ENCODE results near the gene MRPL24. TPM values are rescaled to one million over a fixed set of nuclear protein-coding genes. Genes with fewer than 3 reads are reported as not detected.

MRPL24 gene
- total RNA-seq, 1 donor = 17.7 TPM

GRCh38 chr1:156748670-156749418 lies 8.0 kb upstream of the MRPL24 start:
- no peaks in the 10 kb centered on the region for H3K27me3 ChIP-seq (ENCODE audit: insufficient read depth, low read length)
- H3K4me2 ChIP-seq (ENCODE audit: insufficient read depth, low read length) = peak overlapping the region; percentile 93
- no peak overlapping the region for H2AFZ ChIP-seq (ENCODE audit: low read length)
- no peak for TF ChIP-seq CTCF (IDR thresholded peaks at IDR 0.05; ENCODE audit: extremely low read depth, low read depth, low read length)
- no peaks in the 10 kb centered on the region for H3K9me3 ChIP-seq (ENCODE audit: low read depth, low read length)
- H4K20me1 ChIP-seq (ENCODE audit: insufficient read depth, low read length) = no peaks in the 10 kb centered on the region
- peak overlapping the region; percentile 88 for H3K27ac ChIP-seq (ENCODE audit: low read depth, low read length)
- peak overlapping the region; percentile 85 for H3K4me3 ChIP-seq (ENCODE audit: insufficient read depth, low read length)
- H3K79me2 ChIP-seq (ENCODE audit: insufficient read depth, low read length) = peaks cover 84% of the 10 kb centered on the region
- DNase-seq (ENCODE audit: insufficient read length, low spot score, missing footprints) = peak; percentile 86
- H3K4me1 ChIP-seq (ENCODE audit: insufficient read depth, low read length) = peaks cover 54% of the 10 kb centered on the region
- H3K36me3 ChIP-seq (ENCODE audit: insufficient read depth, low read length) = peaks cover 18% of the 10 kb centered on the region

- H3K79me2 ChIP-seq (ENCODE audit: insufficient read depth, low read length) = peaks cover 89% of the 10 kb centered on the region
- no peaks in the 10 kb centered on the region for H3K9me3 ChIP-seq (ENCODE audit: low read depth, low read length)
- peaks cover 52% of the 10 kb centered on the region for H3K4me1 ChIP-seq (ENCODE audit: insufficient read depth, low read length)
- H2AFZ ChIP-seq (ENCODE audit: low read length) = no peak overlapping the region
- H3K27me3 ChIP-seq (ENCODE audit: insufficient read depth, low read length) = no peaks in the 10 kb centered on the region
- peak overlapping the region; percentile 93 for H3K4me2 ChIP-seq (ENCODE audit: insufficient read depth, low read length)
- H4K20me1 ChIP-seq (ENCODE audit: insufficient read depth, low read length) = no peaks in the 10 kb centered on the region
- peak overlapping the region; percentile 88 for H3K27ac ChIP-seq (ENCODE audit: low read depth, low read length)
- no peak for TF ChIP-seq CTCF (IDR thresholded peaks at IDR 0.05; ENCODE audit: extremely low read depth, low read depth, low read length)
- peak overlapping the region; percentile 85 for H3K4me3 ChIP-seq (ENCODE audit: insufficient read depth, low read length)
- H3K36me3 ChIP-seq (ENCODE audit: insufficient read depth, low read length) = peaks cover 27% of the 10 kb centered on the region
- no peak for DNase-seq (ENCODE audit: insufficient read length, low spot score, missing footprints)
These were observed 7.1 kb upstream of the MRPL24 start for GRCh38 chr1:156747742-156748669.

- Histone ChIP-seq H3K36me3 (ENCODE audit: insufficient read depth, low read length) (peaks cover 37% of the 10 kb centered on the region), H3K9me3 (ENCODE audit: low read depth, low read length) (no peaks in the 10 kb centered on the region), H2AFZ (ENCODE audit: low read length) (peak overlapping the region; percentile 81), H3K4me3 (ENCODE audit: insufficient read depth, low read length) (peak overlapping the region; percentile 85), H3K79me2 (ENCODE audit: insufficient read depth, low read length) (peaks cover 81% of the 10 kb centered on the region), H3K27me3 (ENCODE audit: insufficient read depth, low read length) (no peaks in the 10 kb centered on the region), H4K20me1 (ENCODE audit: insufficient read depth, low read length) (no peaks in the 10 kb centered on the region), H3K4me1 (ENCODE audit: insufficient read depth, low read length) (peaks cover 44% of the 10 kb centered on the region), H3K4me2 (ENCODE audit: insufficient read depth, low read length) (peak overlapping the region; percentile 93), H3K27ac (ENCODE audit: low read depth, low read length) (peak overlapping the region; percentile 100)
- peak; percentile 98 for DNase-seq (ENCODE audit: insufficient read length, low spot score, missing footprints)
- no peak for TF ChIP-seq CTCF (IDR thresholded peaks at IDR 0.05; ENCODE audit: extremely low read depth, low read depth, low read length)
These were observed 6.1 kb upstream of the MRPL24 start for GRCh38 chr1:156746728-156747631.
